Renal cortical epithelial cell (primary cell): ENCODE data around the gene RAB23. TPM values are rescaled to one million over a fixed set of nuclear protein-coding genes. Genes with fewer than 3 reads are reported as not detected.
A peak's percentile ranks its signal among the peaks of the same experiment; 100 is the strongest.

Experiments used
- DNase-seq: peaks from one replicate; pipeline ENCODE4 v3.0.0-alpha.2; 2011; ENCODE audit warnings: low read depth
- total RNA-seq: library from RNA; depleted of rRNA; stranded (reverse); fragments of >200 nt; gene quantifications from 2 replicates; pipeline ENCODE4 v1.2.3, GENCODE V29; 2014

The RAB23 gene
- total RNA-seq, 1 donor from 2014 or later = 24.5 TPM

GRCh38 chr6:57242505-57242904, 20.4 kb upstream of the RAB23 start:
- DNase-seq = peak; percentile 55

GRCh38 chr6:57226221-57226620, 4.1 kb upstream of the RAB23 start:
- DNase-seq = no peak

GRCh38 chr6:57224769-57225515, 2.8 kb upstream of the RAB23 start:
- peak; percentile 18 for DNase-seq

- no peak for DNase-seq
Observed at GRCh38 chr6:57222743-57223077, 603 bp upstream of the RAB23 start.

- peak; percentile 21 for DNase-seq
Observed at GRCh38 chr6:57221191-57221935, 744 bp downstream of the RAB23 start.

GRCh38 chr6:57220083-57220703, 1.9 kb downstream of the RAB23 start:
- DNase-seq = no peak

GRCh38 chr6:57217270-57217669, 4.8 kb downstream of the RAB23 start:
- DNase-seq = no peak

GRCh38 chr6:57216235-57217101, 5.6 kb downstream of the RAB23 start:
- no peak for DNase-seq

- no peak for DNase-seq
Observed at GRCh38 chr6:57215260-57215659, 6.8 kb downstream of the RAB23 start.

GRCh38 chr6:57210060-57210459, 12.0 kb downstream of the RAB23 start:
- no peak for DNase-seq

GRCh38 chr6:57209030-57209429, 13.1 kb downstream of the RAB23 start:
- no peak for DNase-seq

- no peak for DNase-seq
Observed at GRCh38 chr6:57207872-57208271, 14.2 kb downstream of the RAB23 start.

- DNase-seq = peak; percentile 86
Observed at GRCh38 chr6:57207141-57207540, 15.0 kb downstream of the RAB23 start.

GRCh38 chr6:57205550-57206328, 16.4 kb downstream of the RAB23 start:
- DNase-seq = no peak

- no peak for DNase-seq
Observed at GRCh38 chr6:57201718-57202117, 20.4 kb downstream of the RAB23 start.

GRCh38 chr6:57198926-57199636, 23.0 kb downstream of the RAB23 start:
- DNase-seq = no peak

- DNase-seq = no peak
Observed at GRCh38 chr6:57195457-57195856, 26.6 kb downstream of the RAB23 start.

GRCh38 chr6:57193177-57193576, 28.9 kb downstream of the RAB23 start:
- no peak for DNase-seq

- DNase-seq = peak; percentile 27
Observed at GRCh38 chr6:57190140-57190539, 32.0 kb downstream of the RAB23 start.

- DNase-seq = no peak
Observed at GRCh38 chr6:57183336-57183735, 38.8 kb downstream of the RAB23 start.

GRCh38 chr6:57182017-57182432, 40.1 kb downstream of the RAB23 start:
- DNase-seq = no peak
